Measurements from ENCODE around the gene KANK4. TPM values are rescaled to one million over a fixed set of nuclear protein-coding genes. Genes with fewer than 3 reads are reported as not detected.

The KANK4 gene
- total and polyA plus RNA-seq, 2 of the 4 experiments (the other 2 are of a cell fraction), result not detected

DNA sequence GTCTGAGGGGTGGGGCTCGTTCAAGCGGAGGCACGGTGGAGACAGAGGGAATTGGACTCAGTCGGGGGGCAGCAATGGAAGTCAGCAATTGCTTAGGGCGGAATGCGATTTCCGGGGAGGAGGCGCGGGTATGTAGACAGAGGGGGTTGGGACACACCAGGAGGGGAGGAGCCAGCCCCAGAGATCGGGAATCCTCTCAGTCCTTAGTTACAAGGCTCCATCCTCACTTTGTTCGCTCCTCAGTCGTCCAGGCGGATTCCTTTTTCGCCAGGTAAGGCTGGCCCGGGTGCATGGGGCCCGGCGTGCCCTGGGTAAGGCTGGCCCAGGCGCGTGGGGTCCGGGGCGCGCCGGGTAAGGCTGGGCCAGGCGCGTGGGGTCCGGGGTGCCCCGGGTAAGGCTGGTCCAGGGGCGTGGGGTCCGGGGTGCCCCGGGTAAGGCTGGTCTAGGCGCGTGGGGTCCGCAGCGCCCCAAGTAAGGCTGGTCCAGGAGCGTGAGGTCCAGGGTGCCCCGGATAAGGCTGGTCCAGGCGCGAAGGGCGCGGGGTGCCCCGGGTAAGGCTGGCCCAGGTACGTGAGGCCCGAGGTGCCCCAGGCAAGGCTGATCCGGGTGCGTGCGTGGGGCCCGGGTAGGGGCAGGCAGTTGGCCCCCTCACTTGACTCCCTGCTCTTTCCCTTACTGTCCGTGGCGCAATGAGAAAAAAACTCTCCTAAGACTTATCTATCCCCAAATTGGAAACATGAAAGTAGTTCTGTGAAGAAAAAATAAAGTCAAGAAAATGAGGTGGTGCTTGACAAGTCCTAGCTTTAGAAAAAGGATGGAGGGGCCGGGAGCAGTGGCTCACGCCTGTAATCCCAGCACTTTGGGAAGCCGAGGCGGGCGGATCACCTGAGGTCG, 124.3 kb downstream of the KANK4 start, which contains the start of gene L1TD1:
L1TD1 (plus strand) TSS at position 199 of the 894 bp plus-strand sequence. CDS start 11,780 bp downstream, outside the sequence.
- ATAC-seq (ENCODE audit: low read depth) (no peak), DNase-seq (no peak)
- Histone ChIP-seq H3K23ac (ENCODE audit: low read depth, low read length) (no peak within 1 kb of the TSS), H3K9me1 (ENCODE audit: insufficient read depth, low read length) (no peaks in the 10 kb centered on the region), H3K4ac (ENCODE audit: low read depth, low read length) (no peak within 1 kb of the TSS), H3K79me1 (ENCODE audit: low read depth in 1 of 2, low read length in 2 of 2) (no peaks in the 10 kb centered on the region), H2AK9ac (replicated peaks; ENCODE audit: low read depth, low read length, poor library complexity) (no peak within 1 kb of the TSS), H2AFZ (replicated peaks; ENCODE audit: low read length, poor library complexity) (no peak within 1 kb of the TSS), H2BK15ac (ENCODE audit: low read depth, low read length) (no peak within 1 kb of the TSS), H2BK5ac (ENCODE audit: low read depth, low read length, poor library complexity, severe bottlenecking) (no peak within 1 kb of the TSS), H3K9ac (ENCODE audit: low read depth, low read length) (no peak within 1 kb of the TSS), H3K14ac (replicated peaks; ENCODE audit: low read depth, low read length) (no peak within 1 kb of the TSS), H3K9me3 (ENCODE audit: control insufficient read depth, insufficient read depth, low read length) (peaks cover 3% of the 10 kb centered on the region), H3K4me3 (ENCODE audit: insufficient read depth, low read depth, low read length) (no peak within 1 kb of the TSS), H3K4me2 (ENCODE audit: low read depth, low read length) (no peak within 1 kb of the TSS), H2AK5ac (ENCODE audit: low read depth, low read length) (no peak within 1 kb of the TSS), H3K56ac (ENCODE audit: extremely low read depth, insufficient read depth, low read length) (no peak within 1 kb of the TSS), H4K5ac (ENCODE audit: low read depth, low read length) (no peak within 1 kb of the TSS), H3K27me3 (ENCODE audit: control insufficient read depth, insufficient read depth, low read length) (no peaks in the 10 kb centered on the region; the same call in 1 of the 2 replicates), H4K8ac (ENCODE audit: low read depth in 2 of 2, low read length in 2 of 2) (no peak within 1 kb of the TSS), H2BK20ac (ENCODE audit: low read depth, low read length) (no peak within 1 kb of the TSS), H2BK120ac (ENCODE audit: low read depth, low read length) (no peak within 1 kb of the TSS), H3K27ac (ENCODE audit: insufficient read depth, low read length) (no peak within 1 kb of the TSS), H4K91ac (ENCODE audit: insufficient read depth, low read depth, low read length) (no peak within 1 kb of the TSS), H3K18ac (ENCODE audit: low read depth, low read length) (no peak within 1 kb of the TSS), H3K4me1 (ENCODE audit: control insufficient read depth, insufficient read depth, low read length) (no peaks in the 10 kb centered on the region), H3K36me3 (ENCODE audit: control insufficient read depth, insufficient read depth, low read length) (no peaks in the 10 kb centered on the region), H4K20me1 (ENCODE audit: insufficient read depth, low read length) (no peaks in the 10 kb centered on the region)
- dilution Hi-C loops (cut with HindIII; ENCODE audit: low sequenced_read_pairs, unreplicated experiment) (no loop called here), intact Hi-C loops (cut with micrococcal nuclease) (no loop called here), in situ Hi-C loops (cut with MboI; ENCODE audit: low sequenced_read_pairs) (loop anchor here (25.0 kb wide), 1 partner anchor 542 kb away; no protein-coding TSS in a partner anchor)
- TF ChIP-seq CHD1 (IDR thresholded peaks at IDR 0.05; ENCODE audit: low read depth, low read length) (no peak), SMC3 (IDR thresholded peaks at IDR 0.05; ENCODE audit: low read depth, low read length) (no peak), RCOR1 (IDR thresholded peaks at IDR 0.05; ENCODE audit: insufficient replicate concordance, low read length) (no peak), NFE2L2 (IDR thresholded peaks at IDR 0.05; ENCODE audit: low read depth, low read length) (no peak), RAD21 (IDR thresholded peaks at IDR 0.05; ENCODE audit: low read length) (no peak), MXI1 (IDR thresholded peaks at IDR 0.05; ENCODE audit: borderline replicate concordance, low read depth, low read length) (no peak), MAFK (IDR thresholded peaks at IDR 0.05; ENCODE audit: low read depth, low read length) (no peak), FOS (IDR thresholded peaks at IDR 0.05; ENCODE audit: low read depth, low read length) (no peak)
- TF ChIP-seq, protein P1, sequence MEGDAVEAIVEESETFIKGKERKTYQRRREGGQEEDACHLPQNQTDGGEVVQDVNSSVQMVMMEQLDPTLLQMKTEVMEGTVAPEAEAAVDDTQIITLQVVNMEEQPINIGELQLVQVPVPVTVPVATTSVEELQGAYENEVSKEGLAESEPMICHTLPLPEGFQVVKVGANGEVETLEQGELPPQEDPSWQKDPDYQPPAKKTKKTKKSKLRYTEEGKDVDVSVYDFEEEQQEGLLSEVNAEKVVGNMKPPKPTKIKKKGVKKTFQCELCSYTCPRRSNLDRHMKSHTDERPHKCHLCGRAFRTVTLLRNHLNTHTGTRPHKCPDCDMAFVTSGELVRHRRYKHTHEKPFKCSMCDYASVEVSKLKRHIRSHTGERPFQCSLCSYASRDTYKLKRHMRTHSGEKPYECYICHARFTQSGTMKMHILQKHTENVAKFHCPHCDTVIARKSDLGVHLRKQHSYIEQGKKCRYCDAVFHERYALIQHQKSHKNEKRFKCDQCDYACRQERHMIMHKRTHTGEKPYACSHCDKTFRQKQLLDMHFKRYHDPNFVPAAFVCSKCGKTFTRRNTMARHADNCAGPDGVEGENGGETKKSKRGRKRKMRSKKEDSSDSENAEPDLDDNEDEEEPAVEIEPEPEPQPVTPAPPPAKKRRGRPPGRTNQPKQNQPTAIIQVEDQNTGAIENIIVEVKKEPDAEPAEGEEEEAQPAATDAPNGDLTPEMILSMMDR (conservative IDR thresholded peaks at IDR 0.05; ENCODE audit: low read depth, low read length), result no peak
- TF ChIP-seq, protein P2, sequence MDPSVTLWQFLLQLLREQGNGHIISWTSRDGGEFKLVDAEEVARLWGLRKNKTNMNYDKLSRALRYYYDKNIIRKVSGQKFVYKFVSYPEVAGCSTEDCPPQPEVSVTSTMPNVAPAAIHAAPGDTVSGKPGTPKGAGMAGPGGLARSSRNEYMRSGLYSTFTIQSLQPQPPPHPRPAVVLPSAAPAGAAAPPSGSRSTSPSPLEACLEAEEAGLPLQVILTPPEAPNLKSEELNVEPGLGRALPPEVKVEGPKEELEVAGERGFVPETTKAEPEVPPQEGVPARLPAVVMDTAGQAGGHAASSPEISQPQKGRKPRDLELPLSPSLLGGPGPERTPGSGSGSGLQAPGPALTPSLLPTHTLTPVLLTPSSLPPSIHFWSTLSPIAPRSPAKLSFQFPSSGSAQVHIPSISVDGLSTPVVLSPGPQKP (IDR thresholded peaks at IDR 0.05; ENCODE audit: borderline replicate concordance, low read depth, low read length), result no peak
- no TSS peak for BruUV-seq (replicated peaks)
- WGBS, 2 experiments (ENCODE audit: extremely low coverage in 2 of 2, insufficient read length in 1 of 2), result 9% methylated on average over 25 of the region's 55 CpGs; no CpG with 5 or more reads in 1 of the 2 experiments
- ChIA-PET POLR2A (ENCODE audit: unreplicated experiment) (no interaction called here), CTCF (no interaction called here)

Measured in IMR-90 (cell line).